Measurements from ENCODE around the gene PROCA1. TPM values are rescaled to one million over a fixed set of nuclear protein-coding genes. Genes with fewer than 3 reads are reported as not detected.
"Not testable (repeated sequence)": the region's sequence is repeated elsewhere in the genome, so short reads cannot be mapped to it uniquely, and the experiment has no call there.

PROCA1 gene
- polyA plus RNA-seq, 3 donors: 0.35 to 2.9 (median 1.2) TPM

- not testable (repeated sequence) for H3K27ac ChIP-seq (ENCODE audit: low read depth, low read length)
- WGBS, 3 donors: 93 to 97% (median 96%) methylated on average over 4 to 5 of the region's 8 CpGs
These were observed 53.3 kb downstream of the PROCA1 start for GRCh38 chr17:28658342-28658741.

DNA sequence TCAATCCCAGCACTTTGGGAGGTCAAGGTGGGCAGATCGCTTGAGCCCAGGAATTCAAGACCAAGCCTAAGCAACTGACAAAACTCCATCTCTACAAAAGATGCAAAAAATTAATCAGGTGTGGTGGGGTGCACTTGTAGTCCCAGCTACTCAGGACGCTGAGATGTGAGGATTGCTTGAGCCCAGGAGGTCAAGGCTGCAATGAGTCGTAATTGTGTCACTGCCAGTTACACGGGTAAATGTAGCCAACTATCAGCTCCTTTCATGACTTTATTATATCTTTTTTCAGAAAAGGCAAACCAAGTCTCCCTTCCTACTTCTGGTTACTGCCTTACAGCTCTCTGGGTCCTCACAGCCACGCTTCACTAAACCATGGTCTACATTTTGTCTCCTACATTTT is 53.9 kb downstream of the PROCA1 start:
- WGBS, 3 donors: 85 to 92% (median 89%) methylated on average over 5 of the region's 5 CpGs

GRCh38 chr17:28655160-28655559 is 56.5 kb downstream of the PROCA1 start:
- WGBS, 3 donors: 89 to 96% (median 90%) methylated on average over 5 of the region's 5 CpGs
- H3K27ac ChIP-seq (ENCODE audit: low read depth, low read length): no peak overlapping the region

More for the DNA sequence above, 53.9 kb downstream of the PROCA1 start:
- H3K27ac ChIP-seq (ENCODE audit: low read depth, low read length): no peak overlapping the region

Other genes starting within 250 kb of the PROCA1 start
- gene SLC13A2, start 238.2 kb downstream of the PROCA1 start, polyA plus RNA-seq: under 1 TPM in 2 of 3 donors, not detected in 1; 0.03 to 0.09 TPM
- gene FOXN1, start 205.5 kb downstream of the PROCA1 start, polyA plus RNA-seq: under 1 TPM in 2 of 3 donors, not detected in 1; 0.01 to 0.03 TPM
- gene UNC119, start 159.3 kb downstream of the PROCA1 start, polyA plus RNA-seq: 10 to 100 TPM; 12.5 to 16.6 (median 15.0) TPM
- gene PIGS, start 140.4 kb downstream of the PROCA1 start, polyA plus RNA-seq: 10 to 100 TPM; 18.9 to 60.3 (median 24.8) TPM
- gene ALDOC, start 135.0 kb downstream of the PROCA1 start, polyA plus RNA-seq: 10 to 100 TPM in 2 of 3 donors, 1 to 10 TPM in 1; 5.4 to 59.0 (median 23.8) TPM
- 1 to 10 TPM; 1.5 to 3.3 (median 2.9) TPM for gene SPAG5, start 112.9 kb downstream of the PROCA1 start, polyA plus RNA-seq
- gene RSKR, start 97.7 kb downstream of the PROCA1 start, polyA plus RNA-seq: 1 to 10 TPM; 1.8 to 3.3 (median 2.9) TPM
- 10 to 100 TPM; 19.6 to 42.6 (median 33.7) TPM for gene BLTP2, start 66.7 kb downstream of the PROCA1 start, polyA plus RNA-seq
- 10 to 100 TPM; 31.0 to 45.5 (median 40.4) TPM for gene SDF2, start 50.0 kb downstream of the PROCA1 start, polyA plus RNA-seq
- 10 to 100 TPM; 16.3 to 33.9 (median 33.6) TPM for gene SUPT6H, start 49.7 kb downstream of the PROCA1 start, polyA plus RNA-seq
- 100 to 1,000 TPM in 1 of 3 donors, 10 to 100 TPM in 1, 1 to 10 TPM in 1; 7.9 to 125 (median 38.3) TPM for gene RAB34, start 6.0 kb upstream of the PROCA1 start, polyA plus RNA-seq
- gene RPL23A, start 8.1 kb upstream of the PROCA1 start, polyA plus RNA-seq: 1,000 to 10,000 TPM in 2 of 3 donors, 100 to 1,000 TPM in 1; 866 to 1,848 (median 1,584) TPM
- gene TLCD1, start 14.3 kb upstream of the PROCA1 start, polyA plus RNA-seq: 10 to 100 TPM in 1 of 3 donors, 1 to 10 TPM in 2; 2.4 to 11.7 (median 5.4) TPM
- gene NEK8, start 16.9 kb upstream of the PROCA1 start, polyA plus RNA-seq: 1 to 10 TPM; 1.8 to 2.7 (median 1.9) TPM
- 10 to 100 TPM; 10.9 to 22.7 (median 19.5) TPM for gene TRAF4, start 32.1 kb upstream of the PROCA1 start, polyA plus RNA-seq
- gene FAM222B, start 130.9 kb upstream of the PROCA1 start, polyA plus RNA-seq: 1 to 10 TPM; 4.9 to 9.2 (median 5.6) TPM
- gene ERAL1, start 143.1 kb upstream of the PROCA1 start, polyA plus RNA-seq: 10 to 100 TPM; 22.8 to 40.5 (median 34.1) TPM
- 100 to 1,000 TPM in 1 of 3 donors, 10 to 100 TPM in 2; 34.9 to 115 (median 76.6) TPM for gene FLOT2, start 185.8 kb upstream of the PROCA1 start, polyA plus RNA-seq
- 1 to 10 TPM; 3.9 to 6.5 (median 5.3) TPM for gene DHRS13, start 191.2 kb upstream of the PROCA1 start, polyA plus RNA-seq
- gene PHF12, start 239.6 kb upstream of the PROCA1 start, polyA plus RNA-seq: 10 to 100 TPM; 13.5 to 17.2 (median 14.0) TPM